Spleen (tissue), 7 donors: ENCODE data around the gene MAS1L.

Experiments used
- POLR2A ChIP-seq, 3 donors: fragments of 450-650 bp; IDR thresholded peaks; one replicate each; pipeline ENCODE4 v1.5.1; 2017; ENCODE audit warnings: antibody characterized with exemption in 3 of 3, mild to moderate bottlenecking in 1 of 3
- TF ChIP-seq, protein P1 (sequence below), 11 experiments: fragments of 200-600 bp in 7 of 11; fragments of 450-650 bp in 4 of 11; sonication (generic) in 4 of 11; IDR thresholded peaks in 8 of 11; conservative IDR thresholded peaks in 3 of 11; 1 replicate in 7 of 11; 2 replicates in 4 of 11; pipeline versions ENCODE4 v1.4.0 to v1.8.0; 2016 to 2021; ENCODE audit warnings: antibody characterized with exemption in 11 of 11, inconsistent platforms in 4 of 11, mild to moderate bottlenecking in 1 of 11
- donor health status: DM: no; HTN: no; CAD: no; lungs with moderate emphysema.
- donor health status: DM: no; HTN: no; CAD: no.
- donor health status: DM: no; HTN: no; CAD: no.

- TF ChIP-seq, protein P1, sequence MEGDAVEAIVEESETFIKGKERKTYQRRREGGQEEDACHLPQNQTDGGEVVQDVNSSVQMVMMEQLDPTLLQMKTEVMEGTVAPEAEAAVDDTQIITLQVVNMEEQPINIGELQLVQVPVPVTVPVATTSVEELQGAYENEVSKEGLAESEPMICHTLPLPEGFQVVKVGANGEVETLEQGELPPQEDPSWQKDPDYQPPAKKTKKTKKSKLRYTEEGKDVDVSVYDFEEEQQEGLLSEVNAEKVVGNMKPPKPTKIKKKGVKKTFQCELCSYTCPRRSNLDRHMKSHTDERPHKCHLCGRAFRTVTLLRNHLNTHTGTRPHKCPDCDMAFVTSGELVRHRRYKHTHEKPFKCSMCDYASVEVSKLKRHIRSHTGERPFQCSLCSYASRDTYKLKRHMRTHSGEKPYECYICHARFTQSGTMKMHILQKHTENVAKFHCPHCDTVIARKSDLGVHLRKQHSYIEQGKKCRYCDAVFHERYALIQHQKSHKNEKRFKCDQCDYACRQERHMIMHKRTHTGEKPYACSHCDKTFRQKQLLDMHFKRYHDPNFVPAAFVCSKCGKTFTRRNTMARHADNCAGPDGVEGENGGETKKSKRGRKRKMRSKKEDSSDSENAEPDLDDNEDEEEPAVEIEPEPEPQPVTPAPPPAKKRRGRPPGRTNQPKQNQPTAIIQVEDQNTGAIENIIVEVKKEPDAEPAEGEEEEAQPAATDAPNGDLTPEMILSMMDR (IDR thresholded peaks at IDR 0.05 in 8 of 11, conservative IDR thresholded peaks at IDR 0.05 in 3 of 11) = no peak
- no peak for TF ChIP-seq POLR2A (IDR thresholded peaks at IDR 0.05)
Observed at GRCh38 chr6:29532320-29532951, 44.7 kb upstream of the MAS1L start.
